GM21529 (cell line): Measurements from ENCODE around the gene CEMP1.
A peak's percentile ranks its signal among the peaks of the same experiment; 100 is the strongest.

Source experiments
- ATAC-seq: cut with Tn5 transposase; IDR thresholded peaks from one replicate; pipeline ENCODE4 v1.9.1; 2021; ENCODE audit not compliant: unreplicated experiment

CEMP1 gene

GRCh38 chr16:2520784-2521531 is 10.2 kb downstream of the CEMP1 start:
- no peak for ATAC-seq

- peak; percentile 40 for ATAC-seq
These were observed 11.0 kb downstream of the CEMP1 start, which contains the start of gene AMDHD2 for GRCh38 chr16:2520097-2520783. Gene AMDHD2 (plus strand): TSS chr16:2520371. CDS start chr16:2520459, 88 bp downstream.

- ATAC-seq = no peak
These were observed 11.5 kb downstream of the CEMP1 start for GRCh38 chr16:2519711-2520080.

GRCh38 chr16:2518823-2519710 is 12.1 kb downstream of the CEMP1 start:
- ATAC-seq = no peak

GRCh38 chr16:2517954-2518605 is 13.1 kb downstream of the CEMP1 start:
- ATAC-seq = no peak

- ATAC-seq = no peak
These were observed 14.6 kb downstream of the CEMP1 start for GRCh38 chr16:2516391-2517240.

- ATAC-seq = no peak
These were observed 15.9 kb downstream of the CEMP1 start for GRCh38 chr16:2515180-2515851.

GRCh38 chr16:2514333-2515179 is 16.7 kb downstream of the CEMP1 start:
- ATAC-seq = no peak

GRCh38 chr16:2513405-2514332 is 17.5 kb downstream of the CEMP1 start, which contains the start of gene ATP6V0C:
Gene ATP6V0C (plus strand): TSS chr16:2513952. CDS start chr16:2514104, 152 bp downstream.
- peak; percentile 67 for ATAC-seq

GRCh38 chr16:2512735-2513404 is 18.3 kb downstream of the CEMP1 start:
- ATAC-seq = no peak

GRCh38 chr16:2511996-2512734 is 19.0 kb downstream of the CEMP1 start:
- ATAC-seq = no peak

- no peak for ATAC-seq
These were observed 19.9 kb downstream of the CEMP1 start for GRCh38 chr16:2511128-2511800.

GRCh38 chr16:2508722-2509400 is 22.3 kb downstream of the CEMP1 start:
- ATAC-seq = no peak

GRCh38 chr16:2507665-2508064 is 23.5 kb downstream of the CEMP1 start:
- ATAC-seq = peak; percentile 11

- ATAC-seq = peak; percentile 60
These were observed 24.1 kb downstream of the CEMP1 start for GRCh38 chr16:2507052-2507659.
